ENCODE measurements around the gene APOBEC3F.
"Not testable (repeated sequence)": the region's sequence is repeated elsewhere in the genome, so short reads cannot be mapped to it uniquely, and the experiment has no call there.

The APOBEC3F gene

GRCh38 chr22:39041908-39042307 lies 1.2 kb downstream of the APOBEC3F start:
- H3K9ac ChIP-seq (ENCODE audit: low read length in 5 of 5): no peak overlapping the region

GRCh38 chr22:39043063-39043462 lies 2.4 kb downstream of the APOBEC3F start:
- H3K9ac ChIP-seq (ENCODE audit: low read length in 5 of 5); H3K9me3 ChIP-seq (ENCODE audit: control insufficient read depth in 5 of 5, low read length in 5 of 5); H3K27me3 ChIP-seq (ENCODE audit: control insufficient read depth in 5 of 5, insufficient read depth in 4 of 5, low read length in 5 of 5); H3K27ac ChIP-seq (ENCODE audit: low read depth, low read length); H3K4me3 ChIP-seq (ENCODE audit: low read depth in 1 of 5, low read length in 5 of 5): not testable (repeated sequence)
- peaks cover 0 to 14% (median 7%) of the 10 kb centered on the region in 5 donors for H3K4me1 ChIP-seq (ENCODE audit: control insufficient read depth in 5 of 5, insufficient read depth in 5 of 5, low read length in 5 of 5)
- H3K36me3 ChIP-seq (ENCODE audit: control insufficient read depth in 5 of 5, insufficient read depth in 5 of 5, low read length in 5 of 5): peaks cover 0 to 11% (median 7%) of the 10 kb centered on the region in 5 donors

More at GRCh38 chr22:39041908-39042307, 1.2 kb downstream of the APOBEC3F start:
- no peak overlapping the region for H3K27ac ChIP-seq (ENCODE audit: low read depth, low read length)
- H3K27me3 ChIP-seq (ENCODE audit: control insufficient read depth in 5 of 5, insufficient read depth in 4 of 5, low read length in 5 of 5): no peaks in the 10 kb centered on the region
- peaks cover 0 to 11% (median 7%) of the 10 kb centered on the region in 5 donors for H3K36me3 ChIP-seq (ENCODE audit: control insufficient read depth in 5 of 5, insufficient read depth in 5 of 5, low read length in 5 of 5)
- H3K4me3 ChIP-seq (ENCODE audit: low read depth in 1 of 5, low read length in 5 of 5): no peak overlapping the region
- no peaks in the 10 kb centered on the region for H3K9me3 ChIP-seq (ENCODE audit: control insufficient read depth in 5 of 5, low read length in 5 of 5)
- peaks cover 0 to 14% (median 7%) of the 10 kb centered on the region in 5 donors for H3K4me1 ChIP-seq (ENCODE audit: control insufficient read depth in 5 of 5, insufficient read depth in 5 of 5, low read length in 5 of 5)

- not testable (repeated sequence) for H3K9ac ChIP-seq (ENCODE audit: low read length in 5 of 5); H3K27ac ChIP-seq (ENCODE audit: low read depth, low read length); H3K4me3 ChIP-seq (ENCODE audit: low read depth in 1 of 5, low read length in 5 of 5); H3K27me3 ChIP-seq (ENCODE audit: control insufficient read depth in 5 of 5, insufficient read depth in 4 of 5, low read length in 5 of 5); H3K9me3 ChIP-seq (ENCODE audit: control insufficient read depth in 5 of 5, low read length in 5 of 5)
- peaks cover 0 to 11% (median 7%) of the 10 kb centered on the region in 5 donors for H3K4me1 ChIP-seq (ENCODE audit: control insufficient read depth in 5 of 5, insufficient read depth in 5 of 5, low read length in 5 of 5)
- H3K36me3 ChIP-seq (ENCODE audit: control insufficient read depth in 5 of 5, insufficient read depth in 5 of 5, low read length in 5 of 5): peaks cover 0 to 11% (median 7%) of the 10 kb centered on the region in 5 donors
These were observed 4.5 kb downstream of the APOBEC3F start for GRCh38 chr22:39045136-39045535.

- H3K4me3 ChIP-seq (ENCODE audit: low read depth in 1 of 5, low read length in 5 of 5); H3K9me3 ChIP-seq (ENCODE audit: control insufficient read depth in 5 of 5, low read length in 5 of 5); H3K36me3 ChIP-seq (ENCODE audit: control insufficient read depth in 5 of 5, insufficient read depth in 5 of 5, low read length in 5 of 5); H3K9ac ChIP-seq (ENCODE audit: low read length in 5 of 5); H3K4me1 ChIP-seq (ENCODE audit: control insufficient read depth in 5 of 5, insufficient read depth in 5 of 5, low read length in 5 of 5); H3K27me3 ChIP-seq (ENCODE audit: control insufficient read depth in 5 of 5, insufficient read depth in 4 of 5, low read length in 5 of 5); H3K27ac ChIP-seq (ENCODE audit: low read depth, low read length): not testable (repeated sequence)
These were observed 8.8 kb downstream of the APOBEC3F start for GRCh38 chr22:39049486-39049885.

GRCh38 chr22:39051844-39052495 lies 11.3 kb downstream of the APOBEC3F start:
- H3K36me3 ChIP-seq (ENCODE audit: control insufficient read depth in 5 of 5, insufficient read depth in 5 of 5, low read length in 5 of 5); H3K9ac ChIP-seq (ENCODE audit: low read length in 5 of 5); H3K9me3 ChIP-seq (ENCODE audit: control insufficient read depth in 5 of 5, low read length in 5 of 5); H3K4me3 ChIP-seq (ENCODE audit: low read depth in 1 of 5, low read length in 5 of 5); H3K27me3 ChIP-seq (ENCODE audit: control insufficient read depth in 5 of 5, insufficient read depth in 4 of 5, low read length in 5 of 5); H3K4me1 ChIP-seq (ENCODE audit: control insufficient read depth in 5 of 5, insufficient read depth in 5 of 5, low read length in 5 of 5); H3K27ac ChIP-seq (ENCODE audit: low read depth, low read length): not testable (repeated sequence)

GRCh38 chr22:39055658-39056057 lies 15.0 kb downstream of the APOBEC3F start:
- no peaks in the 10 kb centered on the region for H3K27me3 ChIP-seq (ENCODE audit: control insufficient read depth in 5 of 5, insufficient read depth in 4 of 5, low read length in 5 of 5)
- H3K27ac ChIP-seq (ENCODE audit: low read depth, low read length): no peak overlapping the region
- H3K36me3 ChIP-seq (ENCODE audit: control insufficient read depth in 5 of 5, insufficient read depth in 5 of 5, low read length in 5 of 5): no peaks in the 10 kb centered on the region
- no peaks in the 10 kb centered on the region for H3K4me1 ChIP-seq (ENCODE audit: control insufficient read depth in 5 of 5, insufficient read depth in 5 of 5, low read length in 5 of 5)
- no peak overlapping the region for H3K9ac ChIP-seq (ENCODE audit: low read length in 5 of 5)
- H3K4me3 ChIP-seq (ENCODE audit: low read depth in 1 of 5, low read length in 5 of 5): no peak overlapping the region
- H3K9me3 ChIP-seq (ENCODE audit: control insufficient read depth in 5 of 5, low read length in 5 of 5): peaks cover 0 to 4% (median 0%) of the 10 kb centered on the region in 5 donors

- H3K27me3 ChIP-seq (ENCODE audit: control insufficient read depth in 5 of 5, insufficient read depth in 4 of 5, low read length in 5 of 5); H3K27ac ChIP-seq (ENCODE audit: low read depth, low read length); H3K4me3 ChIP-seq (ENCODE audit: low read depth in 1 of 5, low read length in 5 of 5); H3K4me1 ChIP-seq (ENCODE audit: control insufficient read depth in 5 of 5, insufficient read depth in 5 of 5, low read length in 5 of 5); H3K36me3 ChIP-seq (ENCODE audit: control insufficient read depth in 5 of 5, insufficient read depth in 5 of 5, low read length in 5 of 5); H3K9ac ChIP-seq (ENCODE audit: low read length in 5 of 5); H3K9me3 ChIP-seq (ENCODE audit: control insufficient read depth in 5 of 5, low read length in 5 of 5): not testable (repeated sequence)
These were observed 20.6 kb downstream of the APOBEC3F start for GRCh38 chr22:39061290-39061689.

- H3K9me3 ChIP-seq (ENCODE audit: control insufficient read depth in 5 of 5, low read length in 5 of 5); H3K27me3 ChIP-seq (ENCODE audit: control insufficient read depth in 5 of 5, insufficient read depth in 4 of 5, low read length in 5 of 5); H3K4me3 ChIP-seq (ENCODE audit: low read depth in 1 of 5, low read length in 5 of 5); H3K9ac ChIP-seq (ENCODE audit: low read length in 5 of 5); H3K4me1 ChIP-seq (ENCODE audit: control insufficient read depth in 5 of 5, insufficient read depth in 5 of 5, low read length in 5 of 5); H3K27ac ChIP-seq (ENCODE audit: low read depth, low read length); H3K36me3 ChIP-seq (ENCODE audit: control insufficient read depth in 5 of 5, insufficient read depth in 5 of 5, low read length in 5 of 5): not testable (repeated sequence)
These were observed 21.3 kb downstream of the APOBEC3F start for GRCh38 chr22:39061951-39062350.

- H3K9ac ChIP-seq (ENCODE audit: low read length in 5 of 5); H3K36me3 ChIP-seq (ENCODE audit: control insufficient read depth in 5 of 5, insufficient read depth in 5 of 5, low read length in 5 of 5); H3K27me3 ChIP-seq (ENCODE audit: control insufficient read depth in 5 of 5, insufficient read depth in 4 of 5, low read length in 5 of 5); H3K27ac ChIP-seq (ENCODE audit: low read depth, low read length); H3K4me3 ChIP-seq (ENCODE audit: low read depth in 1 of 5, low read length in 5 of 5); H3K9me3 ChIP-seq (ENCODE audit: control insufficient read depth in 5 of 5, low read length in 5 of 5); H3K4me1 ChIP-seq (ENCODE audit: control insufficient read depth in 5 of 5, insufficient read depth in 5 of 5, low read length in 5 of 5): not testable (repeated sequence)
These were observed 23.2 kb downstream of the APOBEC3F start for GRCh38 chr22:39063904-39064303.

GRCh38 chr22:39066442-39067276 lies 26.0 kb downstream of the APOBEC3F start:
- H3K36me3 ChIP-seq (ENCODE audit: control insufficient read depth in 5 of 5, insufficient read depth in 5 of 5, low read length in 5 of 5); H3K9ac ChIP-seq (ENCODE audit: low read length in 5 of 5); H3K4me3 ChIP-seq (ENCODE audit: low read depth in 1 of 5, low read length in 5 of 5); H3K27me3 ChIP-seq (ENCODE audit: control insufficient read depth in 5 of 5, insufficient read depth in 4 of 5, low read length in 5 of 5); H3K9me3 ChIP-seq (ENCODE audit: control insufficient read depth in 5 of 5, low read length in 5 of 5); H3K4me1 ChIP-seq (ENCODE audit: control insufficient read depth in 5 of 5, insufficient read depth in 5 of 5, low read length in 5 of 5); H3K27ac ChIP-seq (ENCODE audit: low read depth, low read length): not testable (repeated sequence)
